ENCODE measurements around the gene ALDH1A1. TPM values are rescaled to one million over a fixed set of nuclear protein-coding genes. Genes with fewer than 3 reads are reported as not detected.

The ALDH1A1 gene
- total and polyA plus RNA-seq, 9 of the 15 experiments (the other 6 are each of a cell fraction or from before 2014, with no cell fraction given): 1.8 to 86.3 (median 24.4) TPM

- CTCF ChIA-PET (ENCODE audit: low intra/inter-chr PET ratio): interaction anchor here (0.7 to 1.0 kb wide), 3 partner anchors 14 to 225 kb away, joined by 3 to 5 read pairs (median 3); no protein-coding TSS in a partner anchor
- Histone ChIP-seq H3K9ac (ENCODE audit: insufficient read depth in 1 of 2, low read depth in 2 of 2, low read length in 2 of 2) (0 out of 4 replicates have a peak overlapping the region, but pooled peaks of 1 of the 2 experiments have one; percentile 17), H3K4me3 (no peak overlapping the region), H3K4me2 (ENCODE audit: insufficient read depth, low read length) (no peak overlapping the region), H3K9me1 (ENCODE audit: control insufficient read depth, insufficient read depth, low read length) (no peaks in the 10 kb centered on the region), H4K20me1 (replicated peaks; ENCODE audit: control insufficient read depth, insufficient read depth, low read length) (no peaks in the 10 kb centered on the region), H3K9me3 (replicated peaks; ENCODE audit: control insufficient read depth, insufficient read depth, low read depth, low read length) (no peaks in the 10 kb centered on the region), H3K27me3 (ENCODE audit: control insufficient read depth in 2 of 2, insufficient read depth in 2 of 2, low read length in 2 of 2) (no peaks in the 10 kb centered on the region), H2AFZ (ENCODE audit: low read depth, low read length) (peak overlapping the region; percentile 90), H3K4me1 (replicated peaks in 1 of 2; ENCODE audit: control insufficient read depth in 2 of 2, insufficient read depth in 2 of 2, low read length in 2 of 2) (peaks cover 0 to 18% of the 10 kb centered on the region in 2 experiments; a peak in 4 of 5 replicates), H3K79me2 (ENCODE audit: control insufficient read depth, insufficient read depth, low read length) (no peaks in the 10 kb centered on the region), H3K27ac (ENCODE audit: extremely low read depth, low read depth, low read length) (peak overlapping the region; percentile 86; the same call in 2 of the 3 replicates), H3K36me3 (ENCODE audit: control insufficient read depth, insufficient read depth, low read length) (no peaks in the 10 kb centered on the region)
- WGBS (ENCODE audit: insufficient coverage, low coverage, missing lambda C conversion rate): 40% methylated on average over 7 of the region's 8 CpGs
- POLR2A ChIA-PET: interaction anchor here (0.6 to 1.3 kb wide), 3 partner anchors 221 to 580 kb away, joined by 3 to 5 read pairs (median 4); partner anchors contain the start of gene ANXA1
- intact Hi-C loops (cut with micrococcal nuclease): loop anchor here (5.0 kb wide), 3 partner anchors 105 to 325 kb away; no protein-coding TSS in a partner anchor
- ATAC-seq: peak; percentile 82
- FAIRE-seq: peak; percentile 69
- BruUV-seq (replicated peaks): no TSS peak
- in situ Hi-C loops (cut with MboI): loop anchor here (5.0 kb wide), 1 partner anchor 230 kb away; no protein-coding TSS in a partner anchor
- DNase-seq (ENCODE audit: extremely low read depth in 1 of 4, low spot score in 3 of 4): peak; percentile 11 to 71 (median 26)
- 0 out of 2 replicates have a peak, but pooled peaks have one; percentile 36 for TF ChIP-seq ARID3A (IDR thresholded peaks at IDR 0.05; ENCODE audit: borderline replicate concordance, low read depth, low read length)
- TF ChIP-seq MAFF (IDR thresholded peaks at IDR 0.05; ENCODE audit: low read length): peak; percentile 77
- no peak for TF ChIP-seq ZC3H4 (CRISPR knock-in tag; IDR thresholded peaks at IDR 0.05; ENCODE audit: borderline replicate concordance)
- TF ChIP-seq BRF1 (IDR thresholded peaks at IDR 0.05; ENCODE audit: borderline replicate concordance, extremely low read depth, insufficient read length): no peak
- no peak for TF ChIP-seq RNF2 (IDR thresholded peaks at IDR 0.05)
- TF ChIP-seq NFE2 (IDR thresholded peaks at IDR 0.05; ENCODE audit: low read depth): peak; percentile 22; the same call in 1 of the 2 replicates
- peak; percentile 40; the same call in 1 of the 2 replicates for TF ChIP-seq SMC3 (conservative IDR thresholded peaks at IDR 0.05; ENCODE audit: insufficient read depth, low read depth, low read length)
- TF ChIP-seq ZNF668 (CRISPR knock-in tag; IDR thresholded peaks at IDR 0.05): no peak
- TF ChIP-seq ZNF316 (IDR thresholded peaks at IDR 0.05): peak; percentile 95
- peak; percentile 20 to 54 (median 44); a peak in 5 of 6 replicates for TF ChIP-seq CTCF (IDR thresholded peaks at IDR 0.05 in 2 of 3, conservative IDR thresholded peaks at IDR 0.05 in 1 of 3; ENCODE audit: insufficient read depth in 2 of 3, low read depth in 1 of 3, low read length in 3 of 3)
Observed at GRCh38 chr9:72856972-72857623, 95.8 kb downstream of the ALDH1A1 start.
